ENCODE data around the gene BMAL2.

Gene BMAL2

DNA sequence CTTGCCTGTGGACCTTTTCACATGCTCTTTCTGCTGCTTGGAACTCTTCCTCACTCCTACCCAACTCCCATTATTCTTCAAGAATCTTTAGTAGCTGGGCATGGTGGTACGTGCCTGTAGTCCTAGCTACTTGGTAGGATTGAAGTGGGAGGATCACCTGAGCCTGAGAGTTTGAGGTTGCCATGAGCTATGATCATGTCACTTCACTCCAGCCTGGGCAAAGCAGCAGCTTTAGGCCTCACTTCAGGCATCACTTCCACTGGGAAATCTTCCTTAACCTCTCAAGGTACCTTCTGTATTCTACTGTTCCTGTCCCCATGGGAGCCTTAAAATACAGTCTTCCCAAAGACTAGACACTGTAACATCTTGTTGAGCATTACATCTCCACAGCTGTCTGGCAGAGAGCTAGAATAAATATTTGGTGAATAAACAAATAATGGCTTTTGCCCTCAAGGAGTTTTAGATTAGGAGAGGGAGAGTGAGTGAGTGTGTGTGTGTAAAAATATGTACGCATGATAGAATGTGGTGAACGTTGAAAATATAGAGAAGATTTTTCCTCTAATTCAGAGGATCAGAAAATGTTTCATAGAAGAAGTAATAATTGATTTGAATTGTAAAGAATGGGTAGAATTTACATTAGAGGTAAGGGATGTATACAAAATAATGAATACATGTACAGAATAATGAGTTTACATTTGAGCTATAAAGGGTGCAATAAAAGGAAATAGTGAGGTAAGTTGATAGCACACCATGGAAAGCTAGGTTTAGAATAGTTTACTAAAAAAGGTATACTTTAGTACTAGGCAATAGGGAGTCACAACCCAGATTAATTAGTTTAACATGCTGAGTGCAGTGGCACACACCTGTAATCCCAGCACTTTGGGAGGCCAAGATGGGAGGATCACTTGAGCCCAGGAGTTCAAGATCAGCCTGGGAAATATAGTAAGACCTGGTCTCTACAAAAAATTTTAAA lies 29.2 kb upstream of the BMAL2 start:
- TF ChIP-seq NFIC (IDR thresholded peaks at IDR 0.05) (no peak), REST (IDR thresholded peaks at IDR 0.05; ENCODE audit: low read depth) (no peak), FOXM1 (IDR thresholded peaks at IDR 0.05; ENCODE audit: borderline replicate concordance, low read depth) (no peak), CREB1 (IDR thresholded peaks at IDR 0.05; ENCODE audit: low read depth) (no peak), TAF1 (IDR thresholded peaks at IDR 0.05; ENCODE audit: low read depth) (no peak), ZBTB7A (IDR thresholded peaks at IDR 0.05; ENCODE audit: low read depth) (no peak), EP300 (IDR thresholded peaks at IDR 0.05; ENCODE audit: borderline replicate concordance) (no peak), TEAD4 (IDR thresholded peaks at IDR 0.05) (no peak), RAD21 (IDR thresholded peaks at IDR 0.05; ENCODE audit: low read depth) (no peak), CEBPB (IDR thresholded peaks at IDR 0.05) (no peak)

DNA sequence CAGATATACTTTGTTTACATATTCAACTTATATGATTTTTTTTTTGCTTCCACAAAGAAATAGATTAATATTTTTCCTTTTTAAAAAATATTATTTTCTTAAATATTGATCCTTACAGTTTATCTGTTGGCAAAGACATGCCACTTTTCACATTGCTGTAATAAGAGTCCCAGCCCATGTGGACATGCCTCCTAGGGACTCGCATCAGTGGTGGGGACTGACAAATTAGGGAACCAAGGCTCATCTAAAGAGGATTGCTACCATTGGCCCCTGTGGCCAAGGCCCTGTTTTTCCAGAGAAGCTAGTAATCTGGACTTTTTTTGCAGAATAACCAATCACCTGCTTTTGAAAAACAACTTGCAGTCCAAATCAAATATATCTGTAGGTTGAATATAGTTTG lies 27.8 kb upstream of the BMAL2 start:
- no peak for TF ChIP-seq CREB1 (IDR thresholded peaks at IDR 0.05; ENCODE audit: low read depth)
- no peak for TF ChIP-seq EGR1 (IDR thresholded peaks at IDR 0.05)
- TF ChIP-seq NFIC (IDR thresholded peaks at IDR 0.05): no peak
- no peak for TF ChIP-seq ZBTB7A (IDR thresholded peaks at IDR 0.05; ENCODE audit: low read depth)
- no peak for TF ChIP-seq FOXM1 (IDR thresholded peaks at IDR 0.05; ENCODE audit: borderline replicate concordance, low read depth)
- TF ChIP-seq USF1 (IDR thresholded peaks at IDR 0.05): no peak
- TF ChIP-seq TCF12 (IDR thresholded peaks at IDR 0.05; ENCODE audit: low read depth): no peak
- TF ChIP-seq YY1 (IDR thresholded peaks at IDR 0.05; ENCODE audit: low read depth): no peak
- TF ChIP-seq EP300 (IDR thresholded peaks at IDR 0.05; ENCODE audit: borderline replicate concordance): no peak
- TF ChIP-seq, protein P1, sequence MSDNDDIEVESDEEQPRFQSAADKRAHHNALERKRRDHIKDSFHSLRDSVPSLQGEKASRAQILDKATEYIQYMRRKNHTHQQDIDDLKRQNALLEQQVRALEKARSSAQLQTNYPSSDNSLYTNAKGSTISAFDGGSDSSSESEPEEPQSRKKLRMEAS (IDR thresholded peaks at IDR 0.05): no peak
- TF ChIP-seq TAF1 (IDR thresholded peaks at IDR 0.05; ENCODE audit: low read depth): no peak
- no peak for TF ChIP-seq TEAD4 (IDR thresholded peaks at IDR 0.05)
- TF ChIP-seq CEBPB (IDR thresholded peaks at IDR 0.05): no peak
- TF ChIP-seq RAD21 (IDR thresholded peaks at IDR 0.05; ENCODE audit: low read depth): no peak
- TF ChIP-seq REST (IDR thresholded peaks at IDR 0.05; ENCODE audit: low read depth): no peak

GRCh38 chr12:27305673-27306456 lies 26.8 kb upstream of the BMAL2 start:
- TF ChIP-seq RAD21 (IDR thresholded peaks at IDR 0.05; ENCODE audit: low read depth) (peak; percentile 68), CEBPB (IDR thresholded peaks at IDR 0.05) (no peak)

DNA sequence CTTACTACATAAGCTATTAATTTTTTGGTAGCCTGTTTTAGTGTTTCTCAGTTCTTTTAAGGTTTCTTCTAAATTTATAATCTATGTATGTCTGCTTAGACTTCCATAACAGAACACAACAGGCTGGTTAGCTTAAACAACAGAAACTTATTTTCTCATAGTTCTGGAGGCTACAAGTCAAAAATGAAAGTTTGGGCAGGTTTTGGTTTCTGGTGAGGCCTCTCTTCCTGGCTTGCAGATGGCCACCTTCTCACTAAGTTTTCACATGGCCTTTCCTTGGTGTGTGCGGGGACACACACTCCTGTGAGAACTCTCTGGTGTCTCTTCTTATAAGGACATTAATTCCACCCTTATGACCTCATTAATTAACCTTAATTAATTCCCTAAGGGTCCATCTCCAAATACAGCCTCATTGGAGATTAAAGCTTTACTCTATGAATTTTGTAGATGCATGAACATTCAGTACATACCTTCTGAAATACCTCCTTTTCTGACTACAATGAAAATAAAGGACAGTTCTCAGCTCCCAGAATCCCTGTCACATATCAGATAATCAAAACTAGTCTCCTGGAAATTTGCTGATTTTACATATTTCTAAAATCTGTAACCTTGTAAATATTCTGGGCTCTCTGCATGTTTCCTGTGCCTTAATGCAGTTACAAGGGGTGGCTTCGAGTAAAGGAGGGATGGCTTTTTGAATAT lies 23.2 kb upstream of the BMAL2 start:
- no peak for TF ChIP-seq USF1 (IDR thresholded peaks at IDR 0.05)
- TF ChIP-seq, protein P1 (IDR thresholded peaks at IDR 0.05): no peak

GRCh38 chr12:27309995-27310315 lies 22.7 kb upstream of the BMAL2 start:
- TF ChIP-seq FOXM1 (IDR thresholded peaks at IDR 0.05; ENCODE audit: borderline replicate concordance, low read depth) (no peak), TAF1 (IDR thresholded peaks at IDR 0.05; ENCODE audit: low read depth) (no peak), USF1 (IDR thresholded peaks at IDR 0.05) (no peak), NFIC (IDR thresholded peaks at IDR 0.05) (no peak), EP300 (IDR thresholded peaks at IDR 0.05; ENCODE audit: borderline replicate concordance) (no peak), RAD21 (IDR thresholded peaks at IDR 0.05; ENCODE audit: low read depth) (no peak), EGR1 (IDR thresholded peaks at IDR 0.05) (no peak), REST (IDR thresholded peaks at IDR 0.05; ENCODE audit: low read depth) (no peak), YY1 (IDR thresholded peaks at IDR 0.05; ENCODE audit: low read depth) (no peak), TCF12 (IDR thresholded peaks at IDR 0.05; ENCODE audit: low read depth) (no peak), ZBTB7A (IDR thresholded peaks at IDR 0.05; ENCODE audit: low read depth) (no peak)

Data from Ishikawa (cell line).